SHP77 (cell line): ENCODE measurements around the gene ERVV-1.
A peak's percentile ranks its signal among the peaks of the same experiment; 100 is the strongest.
"Not testable (repeated sequence)": the region's sequence is repeated elsewhere in the genome, so short reads cannot be mapped to it uniquely, and the experiment has no call there.

Experiments
- DNase-seq, 2 experiments: peaks; one replicate each; lab custom pipeline; 2025; lab: John Stamatoyannopoulos, UW

The ERVV-1 gene

GRCh38 chr19:53013621-53014020 is at the start of gene ERVV-1:
Gene ERVV-1, plus strand, starts transcription at chr19:53013921. Its CDS starts 170 bp downstream, at chr19:53014091.
- no peak for DNase-seq

DNA sequence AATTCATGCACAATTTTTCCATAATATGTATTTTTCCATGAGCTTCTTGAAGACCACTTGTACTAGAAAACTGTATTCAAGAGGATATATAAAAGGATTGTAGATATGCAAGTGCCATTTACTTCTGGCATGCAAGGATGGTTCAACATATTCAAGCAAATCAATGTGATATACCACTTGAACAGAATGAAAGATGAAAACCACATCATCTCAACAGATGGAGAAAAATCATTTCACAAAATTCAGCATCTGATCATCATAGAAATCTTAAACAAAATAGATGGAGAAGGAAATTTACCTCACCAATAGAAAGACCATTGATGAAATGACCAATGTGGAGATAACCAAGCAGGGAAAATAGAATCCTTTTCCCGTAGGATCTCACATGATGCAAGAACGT is 45.9 kb upstream of the ERVV-1 start:
- DNase-seq: no peak

GRCh38 chr19:52981329-52981728 is 32.4 kb upstream of the ERVV-1 start:
- no peak for DNase-seq

- not testable (repeated sequence) for DNase-seq
Observed at GRCh38 chr19:52983167-52983566, 30.6 kb upstream of the ERVV-1 start.

DNA sequence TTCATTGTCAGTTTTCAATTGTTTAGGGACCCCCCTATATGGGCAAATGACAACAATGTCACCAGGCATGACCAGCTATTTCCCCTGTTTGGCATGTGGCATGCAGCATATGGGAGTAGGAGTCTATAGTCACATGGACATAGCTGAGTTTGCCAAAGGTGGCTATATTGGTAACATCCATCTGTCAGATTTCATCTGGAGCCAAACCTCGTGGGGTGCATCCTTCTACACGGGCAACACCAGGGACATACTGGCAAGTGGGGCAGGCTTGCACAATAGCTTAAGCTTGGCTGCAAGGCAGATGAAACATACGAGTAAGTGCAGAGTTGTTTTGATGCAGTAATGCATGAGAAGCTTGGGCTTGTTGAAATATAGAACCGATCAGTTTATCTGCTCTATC is 26.5 kb upstream of the ERVV-1 start:
- DNase-seq: no peak

DNA sequence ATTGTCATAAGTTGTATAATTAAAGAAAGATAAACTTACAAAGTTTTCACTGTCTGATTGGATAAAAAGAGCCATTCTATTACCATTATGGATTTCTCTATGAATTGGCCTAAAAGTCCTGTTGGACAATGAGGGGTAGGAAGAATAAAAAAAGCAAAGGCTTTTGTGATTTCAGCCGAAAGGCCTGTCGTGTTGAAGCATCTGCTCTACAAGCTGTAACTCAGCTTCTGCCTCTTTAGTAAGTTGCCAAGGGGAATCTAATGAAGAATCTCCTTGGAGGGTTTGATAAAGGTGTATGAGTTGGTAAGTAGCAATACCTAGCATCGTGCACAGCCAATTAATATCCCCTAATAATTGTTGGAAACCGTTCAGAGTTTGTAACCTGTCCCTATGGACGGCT is 25.2 kb upstream of the ERVV-1 start:
- DNase-seq: no peak

- DNase-seq: no peak
Observed at GRCh38 chr19:52990759-52991418, 22.8 kb upstream of the ERVV-1 start.

GRCh38 chr19:52991484-52991883 is 22.2 kb upstream of the ERVV-1 start:
- no peak for DNase-seq

GRCh38 chr19:52992109-52993004 is 21.4 kb upstream of the ERVV-1 start:
- no peak for DNase-seq

- DNase-seq: no peak
Observed at GRCh38 chr19:52993342-52994178, 20.2 kb upstream of the ERVV-1 start.

DNA sequence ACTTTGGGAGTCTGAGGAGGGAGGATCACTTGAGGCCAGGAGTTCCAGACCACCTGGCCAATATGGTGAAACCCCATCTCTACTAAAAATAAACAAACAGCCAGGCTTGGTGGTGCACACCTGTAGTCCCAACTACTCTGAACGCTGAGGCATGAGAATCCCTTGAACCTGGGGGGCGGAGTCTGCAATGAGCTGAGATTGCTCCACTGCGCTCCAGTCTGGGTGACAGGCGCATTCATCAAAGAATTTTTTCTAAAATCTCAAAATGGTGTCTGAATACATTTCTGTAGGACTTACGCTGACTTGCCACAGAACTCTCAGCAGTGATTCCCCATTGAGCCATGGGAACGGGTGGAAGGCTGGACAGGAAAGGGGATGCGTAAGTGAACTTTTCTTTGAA is 18.0 kb upstream of the ERVV-1 start:
- DNase-seq: no peak

DNA sequence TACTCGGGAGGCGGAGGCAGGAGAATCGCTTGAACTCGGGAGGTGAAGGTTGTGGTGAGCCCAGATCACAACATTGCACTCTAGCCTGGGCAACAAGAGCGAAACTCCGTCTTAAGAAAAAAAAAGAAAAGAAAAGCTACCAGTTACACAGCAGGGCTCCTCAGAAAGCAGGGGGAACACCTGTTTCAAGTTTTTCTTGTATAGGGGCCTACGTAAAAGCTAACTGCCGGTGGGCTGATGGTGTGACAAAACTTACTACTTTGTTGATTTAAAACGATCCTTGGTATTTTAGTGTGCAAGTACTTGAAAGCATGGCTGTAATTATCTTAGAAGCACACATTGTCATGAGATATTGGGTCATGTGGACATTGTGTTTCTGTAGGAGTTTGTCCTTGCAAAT is 15.7 kb upstream of the ERVV-1 start:
- DNase-seq: no peak

DNA sequence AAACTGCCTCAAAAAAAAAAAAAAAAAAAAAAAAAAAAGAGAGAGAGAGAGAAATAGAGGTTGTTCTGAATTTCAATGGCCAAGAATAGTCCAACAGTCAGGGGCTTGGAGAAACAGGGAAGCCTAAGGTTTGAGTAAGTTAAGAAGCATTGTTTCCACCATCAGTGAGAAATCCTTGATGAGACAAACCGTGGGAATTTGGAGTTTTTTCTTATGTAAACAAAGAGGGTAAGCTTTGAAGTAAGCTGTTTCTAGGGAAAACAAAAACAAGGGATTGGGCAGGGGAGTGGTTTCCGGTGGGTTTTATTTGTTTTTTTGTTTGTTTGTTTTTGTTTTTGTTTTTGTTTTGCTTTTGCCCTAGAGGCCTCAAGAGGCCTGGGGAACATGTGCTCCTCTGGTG is 11.2 kb upstream of the ERVV-1 start:
- DNase-seq: no peak

DNA sequence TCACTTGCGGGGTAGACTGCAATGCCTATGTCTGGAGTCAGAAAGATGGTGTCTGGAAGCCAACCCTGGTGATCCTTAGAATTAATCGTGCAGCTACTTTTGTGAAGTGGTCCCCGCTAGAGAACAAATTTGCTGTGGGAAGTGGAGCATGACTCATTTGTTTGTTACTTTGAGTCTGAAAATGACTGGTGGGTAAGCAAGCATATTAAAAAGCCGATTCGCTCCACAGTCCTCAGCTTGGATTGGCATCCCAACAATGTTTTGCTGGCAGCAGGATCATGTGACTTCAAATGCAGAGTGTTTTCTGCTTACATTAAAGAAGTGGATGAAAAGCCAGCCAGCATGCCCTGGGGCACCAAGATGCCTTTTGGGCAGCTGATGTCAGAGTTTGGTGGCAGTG is 9.5 kb upstream of the ERVV-1 start:
- DNase-seq: no peak

GRCh38 chr19:53007200-53007599 is 6.5 kb upstream of the ERVV-1 start:
- DNase-seq: no peak

- no peak for DNase-seq
Observed at GRCh38 chr19:53007606-53008005, 6.1 kb upstream of the ERVV-1 start.

GRCh38 chr19:53008061-53008778 is 5.5 kb upstream of the ERVV-1 start:
- DNase-seq: no peak

DNA sequence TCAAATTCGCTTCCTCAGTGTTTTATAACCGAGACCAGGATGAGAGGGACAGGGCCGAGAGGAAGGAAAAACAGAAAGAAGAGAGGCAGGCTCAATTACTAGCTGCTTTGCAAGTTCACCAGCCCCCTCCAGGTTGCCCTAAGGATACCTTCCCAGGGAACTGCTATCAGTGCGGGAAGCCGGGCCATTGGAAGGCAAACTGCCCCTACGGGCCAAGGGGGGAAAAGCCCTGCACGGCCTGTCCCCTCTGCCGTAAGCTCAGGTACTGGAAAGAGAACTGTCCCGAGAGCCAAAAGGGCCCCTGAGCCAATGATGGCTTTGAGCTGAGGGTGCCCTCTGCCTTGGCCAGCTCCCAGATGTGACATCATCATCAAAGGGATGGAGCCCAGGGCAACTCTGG is 3.2 kb upstream of the ERVV-1 start:
- no peak for DNase-seq

GRCh38 chr19:53012006-53012405 is 1.7 kb upstream of the ERVV-1 start:
- DNase-seq: no peak

GRCh38 chr19:53015159-53015558 is 1.4 kb downstream of the ERVV-1 start:
- no peak for DNase-seq

DNA sequence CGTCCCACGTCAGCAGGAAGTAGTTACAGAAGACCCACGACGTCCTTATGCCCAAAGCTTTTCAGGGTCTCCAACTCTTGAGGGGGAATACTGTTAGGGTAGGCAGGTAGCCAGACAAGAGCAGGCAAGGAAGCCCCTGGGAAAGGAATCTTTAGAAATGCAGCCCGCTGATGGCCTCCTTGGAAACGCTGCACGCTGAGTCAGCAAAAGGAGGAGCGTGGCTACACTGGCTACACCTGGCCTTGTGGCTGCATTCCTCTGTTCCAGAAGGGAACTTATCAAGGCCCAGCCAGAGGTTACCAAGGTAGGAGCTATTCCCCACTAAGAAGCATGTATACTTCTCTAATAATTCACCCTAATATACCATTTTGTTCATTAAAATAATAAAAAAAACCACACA is 2.0 kb downstream of the ERVV-1 start:
- DNase-seq: no peak

DNA sequence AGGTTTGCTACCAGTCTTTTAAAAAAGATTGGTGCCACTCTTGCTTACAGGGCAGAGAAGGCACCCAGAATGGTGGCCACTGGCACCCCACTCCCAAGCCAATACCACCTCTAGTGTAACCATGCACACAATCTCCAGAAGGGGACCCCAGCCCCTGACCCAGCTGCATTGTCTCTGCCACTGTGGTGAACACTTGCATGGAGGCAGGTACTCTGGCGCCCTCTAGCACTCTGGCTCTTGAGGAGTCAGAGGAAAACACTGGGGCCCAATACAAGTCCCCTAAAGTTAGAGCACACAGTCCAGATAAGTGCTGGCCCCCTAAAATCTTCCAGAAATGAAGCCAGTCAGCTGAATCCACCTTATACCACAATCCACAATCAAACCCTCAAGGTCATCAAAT is 6.0 kb downstream of the ERVV-1 start:
- DNase-seq: peak in 1 of 2 experiments; percentile 6
